NB4 (cell line): ENCODE measurements around the gene KIAA1586.

Experiments used
- MYC ChIP-seq: IDR thresholded peaks from 2 replicates; pipeline ENCODE4 v1.6.1; 2011; ENCODE audit warnings: low read depth, low read length
- POLR2A ChIP-seq: IDR thresholded peaks from 2 replicates; pipeline ENCODE4 v1.6.1; 2011; ENCODE audit warnings: mild to moderate bottlenecking; ENCODE audit not compliant: insufficient read length; ENCODE audit errors: extremely low read depth
- TF ChIP-seq, protein P1 (sequence below): IDR thresholded peaks from 2 replicates; pipeline ENCODE4 v1.6.1; 2011; ENCODE audit warnings: low read depth, low read length
- TF ChIP-seq, protein P2 (sequence below): IDR thresholded peaks from one replicate; pipeline ENCODE4 v1.5.1; 2012; ENCODE audit warnings: low read depth, low read length

DNA sequence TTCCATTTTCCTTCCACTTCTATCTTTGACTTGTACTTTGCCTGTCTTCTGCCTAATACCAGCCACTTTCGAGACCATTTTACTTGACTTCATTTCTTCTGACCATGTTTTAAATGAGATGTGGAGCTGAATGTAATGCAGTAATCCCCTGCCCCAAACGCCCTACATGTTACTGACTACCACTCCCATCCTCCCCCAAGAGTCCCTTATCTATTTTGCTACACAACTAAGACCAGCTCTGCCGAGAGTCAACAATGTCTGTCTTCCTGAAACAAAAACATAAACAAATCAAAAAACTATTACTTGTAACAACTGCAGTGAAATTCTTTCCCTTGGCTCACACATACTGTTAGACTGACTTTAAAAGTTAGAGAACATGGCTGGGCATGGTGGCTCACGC, 27.1 kb upstream of the KIAA1586 start:
- TF ChIP-seq, protein P1, sequence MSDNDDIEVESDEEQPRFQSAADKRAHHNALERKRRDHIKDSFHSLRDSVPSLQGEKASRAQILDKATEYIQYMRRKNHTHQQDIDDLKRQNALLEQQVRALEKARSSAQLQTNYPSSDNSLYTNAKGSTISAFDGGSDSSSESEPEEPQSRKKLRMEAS, result no peak
- no peak for TF ChIP-seq POLR2A
- TF ChIP-seq, protein P2, sequence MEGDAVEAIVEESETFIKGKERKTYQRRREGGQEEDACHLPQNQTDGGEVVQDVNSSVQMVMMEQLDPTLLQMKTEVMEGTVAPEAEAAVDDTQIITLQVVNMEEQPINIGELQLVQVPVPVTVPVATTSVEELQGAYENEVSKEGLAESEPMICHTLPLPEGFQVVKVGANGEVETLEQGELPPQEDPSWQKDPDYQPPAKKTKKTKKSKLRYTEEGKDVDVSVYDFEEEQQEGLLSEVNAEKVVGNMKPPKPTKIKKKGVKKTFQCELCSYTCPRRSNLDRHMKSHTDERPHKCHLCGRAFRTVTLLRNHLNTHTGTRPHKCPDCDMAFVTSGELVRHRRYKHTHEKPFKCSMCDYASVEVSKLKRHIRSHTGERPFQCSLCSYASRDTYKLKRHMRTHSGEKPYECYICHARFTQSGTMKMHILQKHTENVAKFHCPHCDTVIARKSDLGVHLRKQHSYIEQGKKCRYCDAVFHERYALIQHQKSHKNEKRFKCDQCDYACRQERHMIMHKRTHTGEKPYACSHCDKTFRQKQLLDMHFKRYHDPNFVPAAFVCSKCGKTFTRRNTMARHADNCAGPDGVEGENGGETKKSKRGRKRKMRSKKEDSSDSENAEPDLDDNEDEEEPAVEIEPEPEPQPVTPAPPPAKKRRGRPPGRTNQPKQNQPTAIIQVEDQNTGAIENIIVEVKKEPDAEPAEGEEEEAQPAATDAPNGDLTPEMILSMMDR, result no peak
- TF ChIP-seq MYC, result no peak
